ENCODE results near the gene FGF13. TPM values are rescaled to one million over a fixed set of nuclear protein-coding genes. Genes with fewer than 3 reads are reported as not detected.
A peak's percentile ranks its signal among the peaks of the same experiment; 100 is the strongest.

Gene FGF13
- polyA plus RNA-seq, 1 donor from 2014 or later: 235 TPM

DNA sequence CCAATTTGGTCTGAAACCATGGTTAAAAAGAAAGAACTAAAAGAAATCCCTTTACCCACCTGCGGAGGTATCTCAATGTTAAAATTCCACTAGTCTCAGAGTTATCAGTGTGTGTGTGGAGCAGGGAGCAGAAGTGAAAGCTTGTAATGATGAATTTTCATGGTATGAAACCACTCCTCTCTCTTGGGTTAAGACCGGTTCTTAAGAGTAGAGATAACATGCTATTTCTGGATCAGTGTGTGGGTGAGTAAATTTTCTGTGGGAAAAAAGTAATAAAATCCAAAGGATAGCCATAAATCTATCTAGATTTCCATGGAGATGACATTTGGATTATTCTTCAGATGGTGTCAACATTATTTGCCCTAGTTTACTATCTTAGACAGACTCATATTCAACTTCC is 3.2 kb downstream of the FGF13 start:
- no peaks in the 10 kb centered on the region for H3K27me3 ChIP-seq (ENCODE audit: insufficient read depth, low read depth, low read length)

DNA sequence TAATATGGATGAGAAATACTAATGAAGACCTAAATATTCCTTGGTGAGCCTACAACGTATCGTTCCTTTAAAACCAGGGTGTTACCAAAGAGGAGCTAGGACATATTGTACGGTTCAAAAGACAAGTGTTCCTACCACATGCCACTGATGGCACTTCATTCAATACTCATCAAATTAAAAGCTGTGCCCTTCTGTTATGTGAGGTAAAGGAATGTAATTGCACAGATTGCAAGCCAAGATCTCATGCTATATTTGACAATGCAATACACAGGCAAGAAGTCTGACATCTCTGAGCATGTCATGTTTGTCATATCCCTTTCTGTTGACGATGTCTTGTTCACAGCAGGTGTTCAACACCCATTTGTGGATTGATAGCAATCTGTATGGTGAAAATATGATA is 6.9 kb downstream of the FGF13 start:
- peak; percentile 76 for TF ChIP-seq EP300 (conservative IDR thresholded peaks at IDR 0.05; ENCODE audit: poor library complexity, severe bottlenecking)
- TF ChIP-seq POLR2AphosphoS5 (IDR thresholded peaks at IDR 0.05): peak; percentile 42
- TF ChIP-seq MXI1 (conservative IDR thresholded peaks at IDR 0.05; ENCODE audit: poor library complexity, severe bottlenecking): no peak

More for the DNA sequence above, 3.2 kb downstream of the FGF13 start:
- Histone ChIP-seq H3K79me2 (replicated peaks; ENCODE audit: insufficient read depth, low read length) (no peaks in the 10 kb centered on the region), H2AFZ (ENCODE audit: low read depth, low read length) (no peak overlapping the region), H3K9me3 (ENCODE audit: low read length) (no peaks in the 10 kb centered on the region), H4K20me1 (ENCODE audit: insufficient read depth) (no peaks in the 10 kb centered on the region), H3K9ac (ENCODE audit: low read length) (no peak overlapping the region), H3K4me3 (ENCODE audit: low read length) (peak overlapping the region; percentile 72), H3K4me2 (ENCODE audit: low read length) (no peak overlapping the region), H3K9me2 (ENCODE audit: insufficient read depth, low read length) (no peaks in the 10 kb centered on the region), H3K36me3 (ENCODE audit: insufficient read depth, low read length) (no peaks in the 10 kb centered on the region), H3F3A (ENCODE audit: insufficient read depth, low read length, poor library complexity, severe bottlenecking) (no peaks in the 10 kb centered on the region), H3K27ac (ENCODE audit: low read length) (no peak overlapping the region)
- no peak for TF ChIP-seq SMC3 (conservative IDR thresholded peaks at IDR 0.05; ENCODE audit: poor library complexity)
- TF ChIP-seq RAD21 (conservative IDR thresholded peaks at IDR 0.05): no peak
- TF ChIP-seq POLR2AphosphoS5 (IDR thresholded peaks at IDR 0.05): no peak
- no peak for TF ChIP-seq MXI1 (conservative IDR thresholded peaks at IDR 0.05; ENCODE audit: poor library complexity, severe bottlenecking)
- TF ChIP-seq EP300 (conservative IDR thresholded peaks at IDR 0.05; ENCODE audit: poor library complexity, severe bottlenecking): no peak
- no peak for TF ChIP-seq EZH2 (IDR thresholded peaks at IDR 0.05; ENCODE audit: borderline replicate concordance, insufficient read depth, low read length, poor library complexity, severe bottlenecking)
- TF ChIP-seq, protein P1, sequence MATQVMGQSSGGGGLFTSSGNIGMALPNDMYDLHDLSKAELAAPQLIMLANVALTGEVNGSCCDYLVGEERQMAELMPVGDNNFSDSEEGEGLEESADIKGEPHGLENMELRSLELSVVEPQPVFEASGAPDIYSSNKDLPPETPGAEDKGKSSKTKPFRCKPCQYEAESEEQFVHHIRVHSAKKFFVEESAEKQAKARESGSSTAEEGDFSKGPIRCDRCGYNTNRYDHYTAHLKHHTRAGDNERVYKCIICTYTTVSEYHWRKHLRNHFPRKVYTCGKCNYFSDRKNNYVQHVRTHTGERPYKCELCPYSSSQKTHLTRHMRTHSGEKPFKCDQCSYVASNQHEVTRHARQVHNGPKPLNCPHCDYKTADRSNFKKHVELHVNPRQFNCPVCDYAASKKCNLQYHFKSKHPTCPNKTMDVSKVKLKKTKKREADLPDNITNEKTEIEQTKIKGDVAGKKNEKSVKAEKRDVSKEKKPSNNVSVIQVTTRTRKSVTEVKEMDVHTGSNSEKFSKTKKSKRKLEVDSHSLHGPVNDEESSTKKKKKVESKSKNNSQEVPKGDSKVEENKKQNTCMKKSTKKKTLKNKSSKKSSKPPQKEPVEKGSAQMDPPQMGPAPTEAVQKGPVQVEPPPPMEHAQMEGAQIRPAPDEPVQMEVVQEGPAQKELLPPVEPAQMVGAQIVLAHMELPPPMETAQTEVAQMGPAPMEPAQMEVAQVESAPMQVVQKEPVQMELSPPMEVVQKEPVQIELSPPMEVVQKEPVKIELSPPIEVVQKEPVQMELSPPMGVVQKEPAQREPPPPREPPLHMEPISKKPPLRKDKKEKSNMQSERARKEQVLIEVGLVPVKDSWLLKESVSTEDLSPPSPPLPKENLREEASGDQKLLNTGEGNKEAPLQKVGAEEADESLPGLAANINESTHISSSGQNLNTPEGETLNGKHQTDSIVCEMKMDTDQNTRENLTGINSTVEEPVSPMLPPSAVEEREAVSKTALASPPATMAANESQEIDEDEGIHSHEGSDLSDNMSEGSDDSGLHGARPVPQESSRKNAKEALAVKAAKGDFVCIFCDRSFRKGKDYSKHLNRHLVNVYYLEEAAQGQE (IDR thresholded peaks at IDR 0.05; ENCODE audit: borderline replicate concordance): no peak
- TF ChIP-seq TAF1 (IDR thresholded peaks at IDR 0.05; ENCODE audit: low read depth): no peak
- TF ChIP-seq, protein P2, sequence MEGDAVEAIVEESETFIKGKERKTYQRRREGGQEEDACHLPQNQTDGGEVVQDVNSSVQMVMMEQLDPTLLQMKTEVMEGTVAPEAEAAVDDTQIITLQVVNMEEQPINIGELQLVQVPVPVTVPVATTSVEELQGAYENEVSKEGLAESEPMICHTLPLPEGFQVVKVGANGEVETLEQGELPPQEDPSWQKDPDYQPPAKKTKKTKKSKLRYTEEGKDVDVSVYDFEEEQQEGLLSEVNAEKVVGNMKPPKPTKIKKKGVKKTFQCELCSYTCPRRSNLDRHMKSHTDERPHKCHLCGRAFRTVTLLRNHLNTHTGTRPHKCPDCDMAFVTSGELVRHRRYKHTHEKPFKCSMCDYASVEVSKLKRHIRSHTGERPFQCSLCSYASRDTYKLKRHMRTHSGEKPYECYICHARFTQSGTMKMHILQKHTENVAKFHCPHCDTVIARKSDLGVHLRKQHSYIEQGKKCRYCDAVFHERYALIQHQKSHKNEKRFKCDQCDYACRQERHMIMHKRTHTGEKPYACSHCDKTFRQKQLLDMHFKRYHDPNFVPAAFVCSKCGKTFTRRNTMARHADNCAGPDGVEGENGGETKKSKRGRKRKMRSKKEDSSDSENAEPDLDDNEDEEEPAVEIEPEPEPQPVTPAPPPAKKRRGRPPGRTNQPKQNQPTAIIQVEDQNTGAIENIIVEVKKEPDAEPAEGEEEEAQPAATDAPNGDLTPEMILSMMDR (IDR thresholded peaks at IDR 0.05; ENCODE audit: poor library complexity, severe bottlenecking): no peak

More for the DNA sequence above, 6.9 kb downstream of the FGF13 start:
- Histone ChIP-seq H3F3A (ENCODE audit: insufficient read depth, low read length, poor library complexity, severe bottlenecking) (no peaks in the 10 kb centered on the region), H3K36me3 (ENCODE audit: insufficient read depth, low read length) (no peaks in the 10 kb centered on the region), H3K9me2 (ENCODE audit: insufficient read depth, low read length) (no peaks in the 10 kb centered on the region), H3K79me2 (replicated peaks; ENCODE audit: insufficient read depth, low read length) (no peaks in the 10 kb centered on the region), H4K20me1 (ENCODE audit: insufficient read depth) (no peaks in the 10 kb centered on the region), H3K9me3 (ENCODE audit: low read length) (no peaks in the 10 kb centered on the region), H3K27ac (ENCODE audit: low read length) (peak overlapping the region; percentile 57), H3K4me3 (ENCODE audit: low read length) (no peak overlapping the region), H3K27me3 (ENCODE audit: insufficient read depth, low read depth, low read length) (no peaks in the 10 kb centered on the region), H3K4me2 (ENCODE audit: low read length) (no peak overlapping the region), H2AFZ (ENCODE audit: low read depth, low read length) (no peak overlapping the region), H3K9ac (ENCODE audit: low read length) (no peak overlapping the region)
